Hematopoietic multipotent progenitor cell treated with erythropoietin and hydrocortisone succinate and interleukin-3 and kit ligand, for 4 days (in vitro differentiated cells): ENCODE results near the gene PARP6.
"Not testable (repeated sequence)": the region's sequence is repeated elsewhere in the genome, so short reads cannot be mapped to it uniquely, and the experiment has no call there.

ENCODE experiments used
- DNase-seq: peaks from one replicate; pipeline ENCODE4 v3.0.0-alpha.2; 2015

The PARP6 gene

DNA sequence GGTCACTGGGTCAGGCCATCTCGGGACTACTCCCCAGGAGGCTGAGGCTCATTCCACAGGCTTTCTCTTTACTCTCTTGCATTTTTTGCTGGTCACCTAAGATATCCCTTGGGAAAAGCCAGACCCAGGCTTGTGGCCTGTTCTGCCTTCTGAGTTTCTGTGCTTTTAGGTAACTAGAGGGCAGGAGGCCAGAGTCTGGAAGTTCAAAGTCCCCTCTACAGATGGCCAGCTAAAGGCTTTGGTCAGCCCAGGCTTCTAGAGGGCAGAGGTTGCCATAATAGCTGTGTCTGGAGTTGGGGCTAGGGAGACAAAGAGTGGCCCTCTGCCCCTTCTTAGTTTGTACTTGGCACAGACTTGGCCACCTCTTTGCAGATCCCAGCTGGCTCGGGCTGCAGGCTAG, 8.4 kb upstream of the PARP6 start:
- no peak for DNase-seq

GRCh38 chr15:72278737-72279136, 6.4 kb upstream of the PARP6 start:
- DNase-seq: no peak

GRCh38 chr15:72276326-72276700, 4.0 kb upstream of the PARP6 start:
- no peak for DNase-seq

- DNase-seq: not testable (repeated sequence)
These were observed 3.4 kb upstream of the PARP6 start for GRCh38 chr15:72275635-72276325.

GRCh38 chr15:72272997-72273352, 621 bp upstream of the PARP6 start:
- DNase-seq: no peak

DNA sequence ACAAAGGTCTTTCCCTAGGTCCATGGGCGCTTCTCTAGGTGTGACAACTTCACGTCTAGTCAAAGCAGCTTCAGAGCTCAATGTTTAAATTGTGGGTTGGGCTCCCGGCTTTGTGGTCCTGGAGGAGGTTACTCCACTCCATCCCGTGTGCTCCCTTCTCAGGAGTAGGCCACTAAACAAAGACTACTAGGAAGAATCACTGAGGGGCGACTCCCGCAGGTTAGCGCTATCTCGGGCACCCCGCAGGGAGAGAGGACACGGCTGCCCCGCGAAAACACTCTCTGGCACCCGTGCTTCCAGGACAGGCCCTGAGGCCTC, 500 bp downstream of the PARP6 start:
- DNase-seq: peak; percentile 32

DNA sequence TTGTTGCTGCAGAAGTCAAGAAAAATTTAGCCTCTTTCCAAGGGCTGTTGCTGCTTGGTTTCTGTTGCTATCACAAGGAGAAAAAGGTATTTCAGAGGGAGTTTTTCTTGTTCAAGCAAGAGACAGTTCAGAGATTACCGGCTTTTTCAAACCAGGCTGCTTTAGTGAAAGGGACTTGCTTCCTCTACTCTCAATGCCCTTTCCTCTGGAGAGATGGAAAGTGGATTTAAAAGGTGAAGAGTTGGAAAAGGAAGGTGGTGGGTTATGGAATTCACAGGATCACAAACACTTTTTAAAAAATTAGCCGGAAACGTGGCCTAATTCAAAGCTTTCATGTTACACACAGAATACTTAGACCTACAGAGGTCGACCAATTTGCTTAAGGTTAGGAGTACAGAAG, 1.1 kb downstream of the PARP6 start:
- no peak for DNase-seq

GRCh38 chr15:72269739-72270138, 2.6 kb downstream of the PARP6 start:
- DNase-seq: no peak

GRCh38 chr15:72265031-72265430, 7.3 kb downstream of the PARP6 start:
- no peak for DNase-seq

DNA sequence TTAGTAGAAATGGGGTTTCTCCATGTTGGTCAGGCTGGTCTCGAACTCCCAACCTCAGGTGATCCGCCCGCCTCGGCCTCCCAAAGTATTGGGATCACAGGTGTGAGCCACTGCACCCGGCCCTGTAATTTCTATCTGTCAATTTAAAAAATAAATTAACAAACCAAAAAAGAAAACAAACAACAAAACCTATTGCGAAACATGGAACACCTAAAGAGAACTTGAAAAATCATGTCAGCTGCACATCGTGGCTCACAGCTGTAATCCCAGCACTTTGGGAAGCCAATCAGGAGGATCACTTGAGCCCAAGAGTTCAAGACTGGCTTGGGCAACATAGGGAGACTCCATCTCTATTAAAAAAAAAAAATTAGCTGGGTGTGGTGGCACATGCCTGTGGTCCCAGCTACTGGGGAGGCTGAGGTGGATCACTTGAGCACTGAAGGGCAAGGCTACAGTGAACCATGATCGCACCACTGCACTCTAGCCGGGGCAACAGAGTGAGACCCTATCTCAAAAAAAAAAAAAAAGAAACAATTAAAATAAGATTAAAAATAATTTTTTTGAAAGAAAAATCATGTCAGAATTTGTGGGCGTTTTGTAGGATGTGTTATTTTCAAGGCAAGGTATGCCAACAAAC, 19.6 kb downstream of the PARP6 start:
- DNase-seq: no peak

GRCh38 chr15:72249142-72249810, 23.1 kb downstream of the PARP6 start:
- no peak for DNase-seq

GRCh38 chr15:72248514-72248913, 23.8 kb downstream of the PARP6 start:
- DNase-seq: no peak

DNA sequence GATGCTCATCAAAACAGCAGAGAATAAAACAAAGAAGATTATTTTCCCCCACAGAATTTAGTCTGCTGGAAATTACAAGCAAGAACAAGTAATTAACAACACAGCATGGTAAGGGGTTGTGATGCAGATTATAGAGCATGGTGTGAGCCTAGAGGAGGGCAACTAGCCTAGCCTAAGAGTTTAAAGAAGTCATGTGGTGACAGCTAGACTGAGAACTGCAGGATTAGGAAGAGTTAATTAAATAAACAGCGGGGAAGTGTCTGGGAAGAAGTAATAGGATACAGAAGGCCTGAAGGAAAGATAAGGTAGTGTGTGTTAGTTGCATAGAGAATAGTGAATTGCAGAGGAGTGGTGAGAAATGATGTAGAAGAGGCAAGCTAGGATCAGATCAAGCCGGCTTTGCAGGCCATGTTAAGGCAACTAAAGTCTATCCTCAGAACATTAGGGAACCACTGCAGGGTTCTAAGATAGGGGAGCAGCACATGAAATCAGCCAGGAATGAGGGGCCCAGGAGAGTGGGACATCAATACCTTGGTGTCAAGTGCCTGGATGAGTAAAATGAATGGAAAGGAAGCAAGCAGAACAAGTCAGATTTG, 29.5 kb downstream of the PARP6 start:
- no peak for DNase-seq

DNA sequence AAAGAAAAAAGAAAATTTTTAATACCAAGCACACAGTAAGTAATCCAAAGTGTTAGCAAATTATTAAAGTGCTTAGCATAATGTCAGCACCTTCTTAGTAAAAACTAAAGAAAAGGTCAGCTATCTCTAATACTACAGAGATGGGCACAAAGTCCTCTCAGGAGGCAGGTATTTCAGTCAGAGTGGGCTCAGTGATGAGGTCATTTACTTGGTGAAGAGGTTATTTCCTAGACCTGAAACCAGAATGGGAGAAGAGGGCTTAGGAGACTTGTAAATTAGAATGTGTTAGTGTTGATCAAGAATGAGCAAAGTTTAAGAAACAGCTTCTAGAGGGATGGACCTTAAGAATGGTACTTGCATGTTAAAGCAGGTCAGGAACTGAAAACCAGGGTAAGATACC, 32.7 kb downstream of the PARP6 start:
- DNase-seq: no peak

- no peak for DNase-seq
These were observed 33.8 kb downstream of the PARP6 start for GRCh38 chr15:72238586-72238985.

GRCh38 chr15:72237853-72238224, 34.5 kb downstream of the PARP6 start:
- peak; percentile 18 for DNase-seq

DNA sequence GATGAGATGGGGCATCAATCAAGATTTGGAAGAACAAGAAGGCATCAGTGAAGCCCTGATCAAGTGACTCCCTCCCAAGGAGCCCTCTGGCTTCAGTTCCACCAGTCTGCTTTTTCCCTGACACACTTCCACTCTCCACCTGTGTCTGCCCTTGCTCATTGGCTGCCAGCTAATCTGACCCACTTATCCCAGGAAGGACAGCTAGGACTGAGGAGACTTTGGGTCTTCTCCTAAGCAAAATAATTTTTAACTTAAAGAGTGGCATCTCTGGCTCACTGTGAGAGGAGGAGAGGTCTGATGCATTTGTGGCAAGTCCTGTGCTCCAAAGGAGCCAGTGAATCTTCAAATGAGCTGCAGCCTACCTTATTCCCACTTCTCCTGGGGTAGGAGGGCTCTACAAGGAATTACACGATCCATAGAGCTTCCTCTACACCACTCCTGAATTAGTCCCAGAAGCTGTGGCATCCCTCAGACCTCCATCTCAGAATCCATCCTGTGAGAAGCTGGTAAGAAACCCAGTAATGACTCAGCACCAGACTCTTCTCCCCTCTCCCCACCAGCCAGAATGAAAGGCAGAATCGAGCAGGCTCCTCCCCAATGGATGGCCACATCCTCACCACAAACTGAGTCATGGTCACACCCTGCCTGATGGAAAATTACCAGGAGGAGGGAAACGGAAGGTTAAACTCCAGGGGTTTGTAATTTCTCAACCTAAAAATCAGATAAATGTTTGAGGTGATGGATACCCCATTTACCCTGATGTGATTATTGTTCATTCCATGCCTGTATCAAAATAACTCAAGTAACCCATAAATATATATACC, 35.1 kb downstream of the PARP6 start:
- DNase-seq: peak; percentile 97

DNA sequence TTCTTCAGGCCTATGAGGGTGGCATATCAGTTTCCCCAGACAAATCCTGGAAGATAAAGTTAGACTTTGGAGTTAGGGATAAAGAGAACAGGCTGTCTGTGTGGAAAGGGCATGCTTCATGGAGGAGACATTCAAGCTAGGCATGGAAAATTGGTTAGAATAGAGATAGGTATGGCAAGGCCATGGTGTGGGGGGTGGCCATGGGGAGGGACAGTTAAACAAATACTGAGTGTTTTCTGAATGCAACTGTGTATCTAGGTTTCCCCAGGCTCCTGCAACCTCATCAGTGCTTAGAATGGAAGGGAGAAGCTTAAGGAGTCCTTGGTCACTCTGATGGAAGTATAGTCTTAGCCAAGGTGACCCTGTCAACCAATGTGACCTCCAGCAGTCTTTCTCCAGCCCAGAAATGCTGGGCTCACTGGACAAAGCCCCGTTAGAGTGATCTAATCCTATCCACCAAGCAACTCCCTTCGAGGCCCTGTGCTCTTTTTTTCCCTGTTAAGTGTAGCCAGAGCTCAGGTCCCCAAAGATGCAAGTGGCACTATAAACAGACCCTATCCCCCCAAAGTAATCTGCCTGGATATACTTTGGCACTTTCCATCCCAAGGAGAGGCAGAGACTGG, 35.9 kb downstream of the PARP6 start:
- peak; percentile 7 for DNase-seq

DNA sequence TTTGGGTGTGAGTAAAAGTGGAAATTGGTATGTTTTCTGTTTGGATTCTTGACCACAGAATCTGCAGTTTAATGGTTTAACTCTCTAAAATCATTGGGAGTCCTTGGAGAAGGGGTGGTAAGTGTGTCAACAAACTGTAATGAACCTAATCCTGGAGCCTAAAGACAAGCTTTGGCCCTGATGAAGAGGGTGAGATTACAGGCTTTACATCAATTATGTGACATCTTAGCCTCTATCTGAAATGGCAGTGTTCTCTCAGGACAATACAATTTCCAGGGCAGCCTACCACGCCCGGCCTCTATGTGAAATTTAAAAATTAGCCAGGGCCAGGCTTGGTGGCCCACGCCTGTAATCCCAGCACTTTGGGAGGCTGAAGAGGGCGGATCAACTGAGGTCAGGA, 37.1 kb downstream of the PARP6 start:
- peak; percentile 12 for DNase-seq

DNA sequence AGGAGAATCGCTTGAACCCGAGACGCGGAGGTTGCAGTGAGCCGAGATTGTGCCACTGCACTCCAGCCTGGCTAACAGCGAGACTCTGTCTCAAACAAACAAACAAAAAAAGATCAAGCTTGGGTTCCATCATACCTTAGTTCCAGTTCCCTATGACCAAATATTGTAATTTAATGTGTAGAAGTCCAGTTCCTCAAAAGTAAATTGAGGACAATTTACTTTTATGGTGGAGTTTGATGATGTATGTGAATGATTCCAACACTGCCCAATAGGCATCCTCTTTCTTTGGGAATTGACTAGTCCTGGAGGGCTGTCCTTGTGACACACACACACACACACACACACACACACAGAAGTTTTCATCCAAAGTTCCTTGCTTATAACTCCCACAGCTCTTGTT, 38.6 kb downstream of the PARP6 start:
- no peak for DNase-seq

DNA sequence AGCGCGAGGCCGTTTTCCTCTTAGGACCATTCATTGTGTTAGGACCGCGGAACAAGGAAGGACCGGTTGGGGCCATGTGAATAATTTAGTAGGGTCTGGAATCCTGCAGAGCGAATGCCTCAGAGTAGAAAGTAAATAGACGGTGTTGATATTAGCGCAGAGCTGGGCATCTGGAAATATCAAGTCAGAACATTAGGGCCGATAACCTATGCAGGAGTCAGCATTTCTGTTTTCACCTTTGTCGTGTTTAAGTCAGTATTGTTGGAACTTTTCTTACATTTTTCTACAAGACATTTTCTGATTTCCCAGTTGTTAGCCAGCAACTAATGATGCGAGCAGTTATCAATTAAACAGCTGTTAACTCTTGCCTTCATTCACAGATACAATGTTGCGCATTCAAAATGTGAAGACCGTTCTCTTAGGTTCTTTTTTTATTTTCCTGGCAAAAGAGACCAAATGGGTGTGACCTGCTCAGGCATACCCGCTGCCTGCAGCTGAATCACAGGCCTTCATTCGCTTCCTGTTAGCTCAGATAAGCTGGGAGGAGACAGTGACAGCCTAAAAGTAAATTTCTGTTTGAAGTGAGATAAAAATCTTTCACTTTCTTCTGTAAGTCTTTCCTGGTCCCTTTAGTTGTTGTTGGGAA, 40.4 kb downstream of the PARP6 start:
- peak; percentile 93 for DNase-seq

GRCh38 chr15:72231066-72231832, 41.1 kb downstream of the PARP6 start, which contains the start of gene PKM:
Gene PKM (minus strand): TSS chr15:72231190. CDS start chr15:72219097, 12,093 bp downstream.
- DNase-seq: peak; percentile 95
